ENCODE results near the gene SAYSD1.

Gene SAYSD1

GRCh38 chr6:39082310-39082709 lies 32.7 kb downstream of the SAYSD1 start:
- Histone ChIP-seq H3K27ac (ENCODE audit: low read depth, low read length) (no peak overlapping the region), H3K36me3 (ENCODE audit: low read length) (no peaks in the 10 kb centered on the region), H3K9me3 (ENCODE audit: insufficient read depth, low read length) (no peaks in the 10 kb centered on the region), H3K9ac (ENCODE audit: low read length) (no peak overlapping the region), H3K4me2 (ENCODE audit: low read depth, low read length, poor library complexity, severe bottlenecking) (no peak overlapping the region), H3K4me3 (ENCODE audit: insufficient read depth, low read length, poor library complexity, severe bottlenecking) (no peak overlapping the region), H3K9me2 (replicated peaks; ENCODE audit: insufficient read depth, low read length) (no peaks in the 10 kb centered on the region), H3K27me3 (ENCODE audit: low read length) (no peaks in the 10 kb centered on the region), H3K79me2 (ENCODE audit: insufficient read depth, low read length) (no peaks in the 10 kb centered on the region), H4K20me1 (ENCODE audit: low read depth, low read length) (no peaks in the 10 kb centered on the region), H3F3A (ENCODE audit: insufficient read depth) (no peaks in the 10 kb centered on the region), H2AFZ (ENCODE audit: low read depth, low read length, severe bottlenecking) (no peak overlapping the region)
- TF ChIP-seq EZH2phosphoT487 (conservative IDR thresholded peaks at IDR 0.05; ENCODE audit: low read length) (no peak), CTCF (IDR thresholded peaks at IDR 0.05; ENCODE audit: insufficient read depth, low read length, poor library complexity, severe bottlenecking) (no peak)

- H3K4me3 ChIP-seq (ENCODE audit: insufficient read depth, low read length, poor library complexity, severe bottlenecking): no peak overlapping the region
- no peak overlapping the region for H3K4me2 ChIP-seq (ENCODE audit: low read depth, low read length, poor library complexity, severe bottlenecking)
- no peaks in the 10 kb centered on the region for H3F3A ChIP-seq (ENCODE audit: insufficient read depth)
- no peaks in the 10 kb centered on the region for H3K9me3 ChIP-seq (ENCODE audit: insufficient read depth, low read length)
- no peak overlapping the region for H3K27ac ChIP-seq (ENCODE audit: low read depth, low read length)
- no peak for TF ChIP-seq CTCF (IDR thresholded peaks at IDR 0.05; ENCODE audit: insufficient read depth, low read length, poor library complexity, severe bottlenecking)
- no peak for TF ChIP-seq EZH2phosphoT487 (conservative IDR thresholded peaks at IDR 0.05; ENCODE audit: low read length)
- H3K27me3 ChIP-seq (ENCODE audit: low read length): no peaks in the 10 kb centered on the region
- H3K9me2 ChIP-seq (replicated peaks; ENCODE audit: insufficient read depth, low read length): no peaks in the 10 kb centered on the region
- H4K20me1 ChIP-seq (ENCODE audit: low read depth, low read length): no peaks in the 10 kb centered on the region
- no peak overlapping the region for H2AFZ ChIP-seq (ENCODE audit: low read depth, low read length, severe bottlenecking)
- H3K9ac ChIP-seq (ENCODE audit: low read length): no peak overlapping the region
- no peaks in the 10 kb centered on the region for H3K36me3 ChIP-seq (ENCODE audit: low read length)
- no peaks in the 10 kb centered on the region for H3K79me2 ChIP-seq (ENCODE audit: insufficient read depth, low read length)
These were observed 34.6 kb downstream of the SAYSD1 start for GRCh38 chr6:39080246-39080875.

- Histone ChIP-seq H3K9me2 (replicated peaks; ENCODE audit: insufficient read depth, low read length) (no peaks in the 10 kb centered on the region), H3K9ac (ENCODE audit: low read length) (no peak overlapping the region), H3K36me3 (ENCODE audit: low read length) (no peaks in the 10 kb centered on the region), H3K79me2 (ENCODE audit: insufficient read depth, low read length) (no peaks in the 10 kb centered on the region), H3K4me2 (ENCODE audit: low read depth, low read length, poor library complexity, severe bottlenecking) (no peak overlapping the region), H3K27me3 (ENCODE audit: low read length) (no peaks in the 10 kb centered on the region), H3K4me3 (ENCODE audit: insufficient read depth, low read length, poor library complexity, severe bottlenecking) (no peak overlapping the region), H4K20me1 (ENCODE audit: low read depth, low read length) (no peaks in the 10 kb centered on the region), H3K27ac (ENCODE audit: low read depth, low read length) (no peak overlapping the region), H3F3A (ENCODE audit: insufficient read depth) (no peaks in the 10 kb centered on the region), H3K9me3 (ENCODE audit: insufficient read depth, low read length) (no peaks in the 10 kb centered on the region), H2AFZ (ENCODE audit: low read depth, low read length, severe bottlenecking) (no peak overlapping the region)
- TF ChIP-seq CTCF (IDR thresholded peaks at IDR 0.05; ENCODE audit: insufficient read depth, low read length, poor library complexity, severe bottlenecking) (no peak), EZH2phosphoT487 (conservative IDR thresholded peaks at IDR 0.05; ENCODE audit: low read length) (no peak)
These were observed 35.5 kb downstream of the SAYSD1 start for GRCh38 chr6:39079197-39080125.
